ENCODE data around the gene SHROOM2.
A peak's percentile ranks its signal among the peaks of the same experiment; 100 is the strongest.

SHROOM2 gene

GRCh38 chrX:9890681-9891091 lies 104.5 kb downstream of the SHROOM2 start:
- Histone ChIP-seq H3K9me3 (replicated peaks; ENCODE audit: low read length) (no peaks in the 10 kb centered on the region), H3K36me3 (ENCODE audit: insufficient read depth, low read length) (no peaks in the 10 kb centered on the region), H3K9ac (ENCODE audit: low read depth, low read length) (no peak overlapping the region), H3K27me3 (ENCODE audit: control insufficient read depth, insufficient read depth, low read length) (no peaks in the 10 kb centered on the region), H3K4me1 (ENCODE audit: control insufficient read depth, insufficient read depth, low read length) (no peaks in the 10 kb centered on the region), H3K4me2 (ENCODE audit: low read length) (no peak overlapping the region), H3K4me3 (ENCODE audit: low read length) (no peak overlapping the region)

GRCh38 chrX:9895225-9895912 lies 109.1 kb downstream of the SHROOM2 start:
- H3K27me3 ChIP-seq (ENCODE audit: control insufficient read depth, insufficient read depth, low read length) = no peaks in the 10 kb centered on the region
- H3K36me3 ChIP-seq (ENCODE audit: insufficient read depth, low read length) = no peaks in the 10 kb centered on the region
- H3K4me2 ChIP-seq (ENCODE audit: low read length) = no peak overlapping the region
- no peak overlapping the region for H3K9ac ChIP-seq (ENCODE audit: low read depth, low read length)
- H3K9me3 ChIP-seq (replicated peaks; ENCODE audit: low read length) = no peaks in the 10 kb centered on the region
- H3K4me3 ChIP-seq (ENCODE audit: low read length) = no peak overlapping the region
- peaks cover 34% of the 10 kb centered on the region for H3K4me1 ChIP-seq (ENCODE audit: control insufficient read depth, insufficient read depth, low read length)

- peaks cover 41% of the 10 kb centered on the region for H3K4me1 ChIP-seq (ENCODE audit: control insufficient read depth, insufficient read depth, low read length)
- H3K9ac ChIP-seq (ENCODE audit: low read depth, low read length) = peak overlapping the region; percentile 84
- no peaks in the 10 kb centered on the region for H3K27me3 ChIP-seq (ENCODE audit: control insufficient read depth, insufficient read depth, low read length)
- peak overlapping the region; percentile 86 for H3K4me2 ChIP-seq (ENCODE audit: low read length)
- no peaks in the 10 kb centered on the region for H3K36me3 ChIP-seq (ENCODE audit: insufficient read depth, low read length)
- H3K9me3 ChIP-seq (replicated peaks; ENCODE audit: low read length) = no peaks in the 10 kb centered on the region
- peak overlapping the region; percentile 73 for H3K4me3 ChIP-seq (ENCODE audit: low read length)
These were observed 111.5 kb downstream of the SHROOM2 start for GRCh38 chrX:9897761-9898161.

- H3K9me3 ChIP-seq (replicated peaks; ENCODE audit: low read length) = no peaks in the 10 kb centered on the region
- H3K4me1 ChIP-seq (ENCODE audit: control insufficient read depth, insufficient read depth, low read length) = peaks cover 55% of the 10 kb centered on the region
- H3K27me3 ChIP-seq (ENCODE audit: control insufficient read depth, insufficient read depth, low read length) = no peaks in the 10 kb centered on the region
- peak overlapping the region; percentile 86 for H3K4me2 ChIP-seq (ENCODE audit: low read length)
- no peak overlapping the region for H3K9ac ChIP-seq (ENCODE audit: low read depth, low read length)
- no peaks in the 10 kb centered on the region for H3K36me3 ChIP-seq (ENCODE audit: insufficient read depth, low read length)
- peak overlapping the region; percentile 73 for H3K4me3 ChIP-seq (ENCODE audit: low read length)
These were observed 113.4 kb downstream of the SHROOM2 start for GRCh38 chrX:9899640-9900111.

GRCh38 chrX:9902656-9903055 lies 116.4 kb downstream of the SHROOM2 start:
- peak overlapping the region; percentile 54 for H3K4me2 ChIP-seq (ENCODE audit: low read length)
- peak overlapping the region; percentile 22 for H3K9ac ChIP-seq (ENCODE audit: low read depth, low read length)
- no peaks in the 10 kb centered on the region for H3K9me3 ChIP-seq (replicated peaks; ENCODE audit: low read length)
- H3K4me1 ChIP-seq (ENCODE audit: control insufficient read depth, insufficient read depth, low read length) = peaks cover 66% of the 10 kb centered on the region
- no peaks in the 10 kb centered on the region for H3K36me3 ChIP-seq (ENCODE audit: insufficient read depth, low read length)
- peak overlapping the region; percentile 45 for H3K4me3 ChIP-seq (ENCODE audit: low read length)
- H3K27me3 ChIP-seq (ENCODE audit: control insufficient read depth, insufficient read depth, low read length) = no peaks in the 10 kb centered on the region

GRCh38 chrX:9903146-9903545 lies 116.9 kb downstream of the SHROOM2 start:
- H3K4me3 ChIP-seq (ENCODE audit: low read length) = peak overlapping the region; percentile 45

GRCh38 chrX:9905288-9905687 lies 119.1 kb downstream of the SHROOM2 start:
- Histone ChIP-seq H3K27me3 (ENCODE audit: control insufficient read depth, insufficient read depth, low read length) (no peaks in the 10 kb centered on the region), H3K9ac (ENCODE audit: low read depth, low read length) (no peak overlapping the region), H3K36me3 (ENCODE audit: insufficient read depth, low read length) (no peaks in the 10 kb centered on the region), H3K4me2 (ENCODE audit: low read length) (peak overlapping the region; percentile 27), H3K4me3 (ENCODE audit: low read length) (no peak overlapping the region), H3K9me3 (replicated peaks; ENCODE audit: low read length) (no peaks in the 10 kb centered on the region), H3K4me1 (ENCODE audit: control insufficient read depth, insufficient read depth, low read length) (peaks cover 49% of the 10 kb centered on the region)

More at GRCh38 chrX:9903146-9903545, 116.9 kb downstream of the SHROOM2 start:
- Histone ChIP-seq H3K9ac (ENCODE audit: low read depth, low read length) (peak overlapping the region; percentile 22), H3K4me2 (ENCODE audit: low read length) (peak overlapping the region; percentile 54), H3K27me3 (ENCODE audit: control insufficient read depth, insufficient read depth, low read length) (no peaks in the 10 kb centered on the region), H3K36me3 (ENCODE audit: insufficient read depth, low read length) (no peaks in the 10 kb centered on the region), H3K4me1 (ENCODE audit: control insufficient read depth, insufficient read depth, low read length) (peaks cover 67% of the 10 kb centered on the region), H3K9me3 (replicated peaks; ENCODE audit: low read length) (no peaks in the 10 kb centered on the region)

GRCh38 chrX:9905721-9906120 lies 119.5 kb downstream of the SHROOM2 start:
- Histone ChIP-seq H3K4me2 (ENCODE audit: low read length) (no peak overlapping the region), H3K9ac (ENCODE audit: low read depth, low read length) (no peak overlapping the region), H3K36me3 (ENCODE audit: insufficient read depth, low read length) (no peaks in the 10 kb centered on the region), H3K9me3 (replicated peaks; ENCODE audit: low read length) (no peaks in the 10 kb centered on the region), H3K4me3 (ENCODE audit: low read length) (no peak overlapping the region), H3K4me1 (ENCODE audit: control insufficient read depth, insufficient read depth, low read length) (peaks cover 46% of the 10 kb centered on the region), H3K27me3 (ENCODE audit: control insufficient read depth, insufficient read depth, low read length) (no peaks in the 10 kb centered on the region)

GRCh38 chrX:9906919-9907318 lies 120.7 kb downstream of the SHROOM2 start:
- Histone ChIP-seq H3K9ac (ENCODE audit: low read depth, low read length) (no peak overlapping the region), H3K4me3 (ENCODE audit: low read length) (no peak overlapping the region), H3K4me1 (ENCODE audit: control insufficient read depth, insufficient read depth, low read length) (peaks cover 53% of the 10 kb centered on the region), H3K36me3 (ENCODE audit: insufficient read depth, low read length) (no peaks in the 10 kb centered on the region), H3K27me3 (ENCODE audit: control insufficient read depth, insufficient read depth, low read length) (no peaks in the 10 kb centered on the region), H3K4me2 (ENCODE audit: low read length) (peak overlapping the region; percentile 20), H3K9me3 (replicated peaks; ENCODE audit: low read length) (no peaks in the 10 kb centered on the region)

- Histone ChIP-seq H3K36me3 (ENCODE audit: insufficient read depth, low read length) (no peaks in the 10 kb centered on the region), H3K9ac (ENCODE audit: low read depth, low read length) (no peak overlapping the region), H3K4me2 (ENCODE audit: low read length) (peak overlapping the region; percentile 37), H3K27me3 (ENCODE audit: control insufficient read depth, insufficient read depth, low read length) (no peaks in the 10 kb centered on the region), H3K4me1 (ENCODE audit: control insufficient read depth, insufficient read depth, low read length) (peaks cover 54% of the 10 kb centered on the region), H3K9me3 (replicated peaks; ENCODE audit: low read length) (no peaks in the 10 kb centered on the region), H3K4me3 (ENCODE audit: low read length) (peak overlapping the region; percentile 25)
These were observed 121.6 kb downstream of the SHROOM2 start for GRCh38 chrX:9907645-9908387.

GRCh38 chrX:9909254-9909653 lies 123.0 kb downstream of the SHROOM2 start:
- H3K9ac ChIP-seq (ENCODE audit: low read depth, low read length) = no peak overlapping the region
- no peak overlapping the region for H3K4me2 ChIP-seq (ENCODE audit: low read length)
- no peaks in the 10 kb centered on the region for H3K27me3 ChIP-seq (ENCODE audit: control insufficient read depth, insufficient read depth, low read length)
- H3K4me1 ChIP-seq (ENCODE audit: control insufficient read depth, insufficient read depth, low read length) = peaks cover 46% of the 10 kb centered on the region
- H3K9me3 ChIP-seq (replicated peaks; ENCODE audit: low read length) = no peaks in the 10 kb centered on the region
- no peak overlapping the region for H3K4me3 ChIP-seq (ENCODE audit: low read length)
- no peaks in the 10 kb centered on the region for H3K36me3 ChIP-seq (ENCODE audit: insufficient read depth, low read length)

All from skeletal muscle satellite cell (primary cell).